Gastrocnemius medialis (tissue), 4 donors: Measurements from ENCODE around the gene KMT2B. TPM values are rescaled to one million over a fixed set of nuclear protein-coding genes. Genes with fewer than 3 reads are reported as not detected.

Source experiments
- ATAC-seq, 2 donors: fragments of 150-250 bp; one replicate each; pipeline ENCODE4 v1.9.1; 2016
- DNase-seq, 2 donors: peaks; one replicate each; pipeline ENCODE4 v3.0.0-alpha.2; 2019
- H3K27ac ChIP-seq, 4 donors: fragments of 200-600 bp; sonication (generic); 1 replicate in 1 of 4; 2 replicates in 3 of 4; pipeline ENCODE4 v1.5.1; 2016 to 2018; ENCODE audit warnings: mild to moderate bottlenecking in 2 of 4, moderate library complexity in 1 of 4
- H3K27me3 ChIP-seq, 3 donors: fragments of 200-600 bp; sonication (generic) in 2 of 3; 1 replicate in 1 of 3; 2 replicates in 2 of 3; pipeline versions ENCODE4 v1.5.1 to v1.6.0; 2016 to 2019; ENCODE audit warnings: mild to moderate bottlenecking in 1 of 3, moderate library complexity in 1 of 3
- H3K36me3 ChIP-seq, 2 donors: fragments of 200-600 bp; sonication (generic) in 1 of 2; one replicate each; pipeline ENCODE4 v1.5.1; 2017 to 2018
- H3K4me1 ChIP-seq, 2 donors: fragments of 200-600 bp; sonication (generic) in 1 of 2; one replicate each; pipeline ENCODE4 v1.5.1; 2016 to 2017; ENCODE audit warnings: mild to moderate bottlenecking in 2 of 2
- H3K4me3 ChIP-seq, 4 donors: fragments of 200-600 bp; sonication (generic) in 3 of 4; 1 replicate in 1 of 4; 2 replicates in 3 of 4; pipeline ENCODE4 v1.5.1; 2016 to 2019; ENCODE audit warnings: mild to moderate bottlenecking in 2 of 4
- H3K9me3 ChIP-seq, 3 donors: fragments of 200-600 bp; sonication (generic) in 2 of 3; 1 replicate in 1 of 3; 2 replicates in 2 of 3; pipeline ENCODE4 v1.5.1; 2016 to 2019
- CTCF ChIP-seq, 5 experiments: fragments of 450-650 bp in 3 of 5; fragments of 200-600 bp in 2 of 5; sonication (generic) in 2 of 5; IDR thresholded peaks in 4 of 5; conservative IDR thresholded peaks in 1 of 5; 1 replicate in 4 of 5; 2 replicates in 1 of 5; pipeline ENCODE4 v1.5.1; 2016 to 2019; ENCODE audit warnings: antibody characterized with exemption in 5 of 5, mild to moderate bottlenecking in 3 of 5, moderate library complexity in 3 of 5
- POLR2A ChIP-seq, 2 donors: fragments of 450-650 bp; IDR thresholded peaks; one replicate each; pipeline ENCODE4 v1.6.1; 2017; ENCODE audit warnings: antibody characterized with exemption in 2 of 2, mild to moderate bottlenecking in 2 of 2, moderate library complexity in 2 of 2
- in situ Hi-C, 4 donors: fragments of 200-750 bp; cut with MboI; loops; one replicate each; pipeline versions ENCODE4 v1.15.0 to v1.8.0; 2017; ENCODE audit warnings: low sequenced_read_pairs in 4 of 4
- intact Hi-C: fragments of 100-400 bp; cut with DNase I; formaldehyde crosslinking; loops from one replicate; pipeline ENCODE4 v1.15.1; 2023; ENCODE audit warnings: low total_unique reads
- total RNA-seq, 4 donors: library from RNA; depleted of rRNA; stranded (reverse); fragments of >200 nt; gene quantifications; one replicate each; pipeline versions ENCODE4 v1.1.0 to v1.2.3, GENCODE V29; 2016

Gene KMT2B
- total RNA-seq, 4 donors from 2014 or later: 9.3 to 39.0 (median 16.8) TPM

DNA sequence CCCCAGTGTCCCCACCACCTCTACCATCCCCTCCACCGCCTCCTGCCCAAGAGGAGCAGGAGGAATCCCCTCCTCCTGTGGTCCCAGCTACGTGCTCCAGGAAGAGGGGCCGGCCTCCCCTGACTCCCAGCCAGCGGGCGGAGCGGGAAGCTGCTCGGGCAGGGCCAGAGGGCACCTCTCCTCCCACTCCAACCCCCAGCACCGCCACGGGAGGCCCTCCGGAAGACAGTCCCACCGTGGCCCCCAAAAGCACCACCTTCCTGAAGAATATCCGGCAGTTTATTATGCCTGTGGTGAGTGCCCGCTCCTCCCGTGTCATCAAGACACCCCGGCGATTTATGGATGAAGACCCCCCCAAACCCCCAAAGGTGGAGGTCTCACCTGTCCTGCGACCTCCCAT, 2.8 kb downstream of the KMT2B start:
- H3K27me3 ChIP-seq: no peaks in the 10 kb centered on the region
- H3K9me3 ChIP-seq: no peaks in the 10 kb centered on the region
- H3K27ac ChIP-seq: no peak overlapping the region
- peaks cover 19 to 20% of the 10 kb centered on the region in 2 donors for H3K4me1 ChIP-seq
- intact Hi-C loops: no loop called here
- TF ChIP-seq CTCF (IDR thresholded peaks at IDR 0.05 in 4 of 5, conservative IDR thresholded peaks at IDR 0.05 in 1 of 5): no peak
- no peak for TF ChIP-seq POLR2A (IDR thresholded peaks at IDR 0.05)
- DNase-seq (no peak), ATAC-seq (no peak)
- in situ Hi-C loops: loop anchor here in 1 of 4 donors (25.0 kb wide), 1 partner anchor 183 kb away; the partner anchor contains the start of genes GAPDHS, SBSN and TMEM147
- peaks cover 7 to 57% of the 10 kb centered on the region in 2 donors for H3K36me3 ChIP-seq
- H3K4me3 ChIP-seq: no peak overlapping the region

DNA sequence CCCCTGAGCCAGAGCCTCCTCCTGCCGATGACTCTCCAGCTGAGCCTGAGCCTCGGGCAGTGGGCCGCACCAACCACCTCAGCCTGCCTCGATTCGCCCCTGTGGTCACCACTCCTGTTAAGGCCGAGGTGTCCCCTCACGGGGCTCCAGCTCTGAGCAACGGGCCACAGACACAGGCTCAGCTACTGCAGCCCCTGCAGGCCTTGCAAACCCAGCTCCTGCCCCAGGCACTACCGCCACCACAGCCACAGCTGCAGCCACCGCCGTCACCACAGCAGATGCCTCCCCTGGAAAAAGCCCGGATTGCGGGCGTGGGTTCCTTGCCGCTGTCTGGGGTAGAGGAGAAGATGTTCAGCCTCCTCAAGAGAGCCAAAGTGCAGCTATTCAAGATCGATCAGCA, 3.6 kb downstream of the KMT2B start:
- in situ Hi-C loops (loop anchor here in 1 of 4 donors (25.0 kb wide), 1 partner anchor 184 kb away; the partner anchor contains the start of genes GAPDHS, SBSN and TMEM147), intact Hi-C loops (no loop called here)
- H3K27me3 ChIP-seq: no peaks in the 10 kb centered on the region
- TF ChIP-seq POLR2A (IDR thresholded peaks at IDR 0.05) (no peak), CTCF (IDR thresholded peaks at IDR 0.05 in 4 of 5, conservative IDR thresholded peaks at IDR 0.05 in 1 of 5) (no peak)
- ATAC-seq (no peak), DNase-seq (no peak)
- H3K36me3 ChIP-seq: peaks cover 10 to 64% of the 10 kb centered on the region in 2 donors
- H3K9me3 ChIP-seq: no peaks in the 10 kb centered on the region
- H3K27ac ChIP-seq: no peak overlapping the region
- no peak overlapping the region for H3K4me3 ChIP-seq
- H3K4me1 ChIP-seq: peaks cover 14% of the 10 kb centered on the region in 2 donors

DNA sequence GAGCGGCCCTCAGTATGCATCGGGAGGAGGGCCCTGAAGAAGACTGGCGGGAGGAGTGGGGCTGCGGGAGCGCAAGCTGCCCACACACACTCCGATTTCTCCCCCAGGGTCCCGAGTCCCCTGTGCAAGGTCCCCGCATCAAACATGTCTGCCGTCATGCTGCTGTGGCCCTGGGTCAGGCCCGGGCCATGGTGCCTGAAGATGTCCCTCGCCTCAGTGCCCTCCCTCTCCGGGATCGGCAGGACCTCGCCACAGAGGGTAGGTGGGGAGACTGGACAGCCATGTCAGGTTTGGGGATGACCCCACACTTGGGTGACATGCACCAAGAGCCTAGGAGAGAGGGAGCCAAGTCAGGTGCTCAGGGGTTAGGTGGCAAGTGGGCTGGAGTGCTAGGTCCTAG, 4.7 kb downstream of the KMT2B start:
- intact Hi-C loops: no loop called here
- TF ChIP-seq POLR2A (IDR thresholded peaks at IDR 0.05): no peak
- TF ChIP-seq CTCF (IDR thresholded peaks at IDR 0.05 in 4 of 5, conservative IDR thresholded peaks at IDR 0.05 in 1 of 5): no peak
- ATAC-seq (no peak), DNase-seq (no peak)
- no peak overlapping the region for H3K27ac ChIP-seq
- in situ Hi-C loops: loop anchor here in 1 of 4 donors (25.0 kb wide), 1 partner anchor 185 kb away; the partner anchor contains the start of genes GAPDHS, SBSN and TMEM147
- peaks cover 10 to 74% of the 10 kb centered on the region in 2 donors for H3K36me3 ChIP-seq
- no peak overlapping the region for H3K4me3 ChIP-seq
- peaks cover 14% of the 10 kb centered on the region in 2 donors for H3K4me1 ChIP-seq
- H3K27me3 ChIP-seq: no peaks in the 10 kb centered on the region
- no peaks in the 10 kb centered on the region for H3K9me3 ChIP-seq

GRCh38 chr19:35722897-35723296, 5.1 kb downstream of the KMT2B start:
- H3K9me3 ChIP-seq: no peaks in the 10 kb centered on the region
- no peak for ATAC-seq

More at GRCh38 chr19:35722897-35723296, 5.1 kb downstream of the KMT2B start:
- peaks cover 14% of the 10 kb centered on the region in 2 donors for H3K4me1 ChIP-seq
- TF ChIP-seq CTCF (IDR thresholded peaks at IDR 0.05 in 4 of 5, conservative IDR thresholded peaks at IDR 0.05 in 1 of 5) (no peak), POLR2A (IDR thresholded peaks at IDR 0.05) (no peak)
- DNase-seq: no peak
- H3K4me3 ChIP-seq: no peak overlapping the region
- in situ Hi-C loops: loop anchor here in 1 of 4 donors (25.0 kb wide), 1 partner anchor 186 kb away; the partner anchor contains the start of genes GAPDHS, SBSN and TMEM147
- intact Hi-C loops: no loop called here
- H3K27ac ChIP-seq: no peak overlapping the region
- no peaks in the 10 kb centered on the region for H3K27me3 ChIP-seq
- peaks cover 10 to 78% of the 10 kb centered on the region in 2 donors for H3K36me3 ChIP-seq
